ENCODE results near the gene HOXA11.

DNA sequence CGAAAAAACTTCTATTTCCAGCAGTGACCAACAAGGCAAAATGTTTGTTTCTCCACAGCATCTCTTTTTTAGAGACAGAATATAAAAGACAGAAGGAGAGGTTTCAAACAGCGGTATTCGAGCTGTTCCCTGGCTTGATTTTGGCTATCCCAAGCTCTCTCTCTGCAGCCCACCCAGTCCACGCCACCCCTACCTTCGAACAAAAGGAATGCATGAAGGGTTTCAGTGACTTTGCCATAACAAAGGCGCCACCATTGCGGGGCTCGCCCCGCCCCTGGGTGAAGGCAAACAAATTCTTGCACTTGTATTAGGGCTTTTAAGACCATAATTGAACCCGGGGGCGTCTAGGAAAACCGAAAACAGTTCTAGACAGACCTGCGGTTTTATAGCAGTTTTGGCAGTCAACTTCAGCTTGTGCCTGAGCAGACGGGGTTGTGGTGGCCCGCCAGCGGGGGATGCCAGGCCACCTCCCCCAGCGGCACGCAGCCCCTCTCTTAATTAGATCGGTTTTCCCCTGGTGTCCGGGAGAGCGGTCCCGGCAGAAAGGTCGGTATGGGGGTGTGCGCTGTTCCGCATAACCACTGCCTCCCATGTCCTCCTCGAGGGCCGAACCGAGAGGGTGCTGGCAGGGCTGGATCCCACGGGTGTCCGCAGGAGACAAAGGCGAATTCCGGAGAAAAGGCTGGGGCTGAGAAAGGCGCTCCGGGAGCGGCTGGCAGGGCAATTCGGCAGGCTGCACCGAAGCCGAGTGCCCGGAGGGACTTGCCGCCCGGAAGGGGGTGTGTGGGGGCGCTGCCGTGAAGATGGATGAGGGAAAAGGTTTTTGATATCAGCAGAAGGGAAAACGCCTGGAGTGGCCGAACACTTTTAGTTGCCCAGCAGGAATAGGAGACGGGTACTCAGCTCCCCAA lies 2.7 kb upstream of the HOXA11 start:
- TF ChIP-seq, protein P1, sequence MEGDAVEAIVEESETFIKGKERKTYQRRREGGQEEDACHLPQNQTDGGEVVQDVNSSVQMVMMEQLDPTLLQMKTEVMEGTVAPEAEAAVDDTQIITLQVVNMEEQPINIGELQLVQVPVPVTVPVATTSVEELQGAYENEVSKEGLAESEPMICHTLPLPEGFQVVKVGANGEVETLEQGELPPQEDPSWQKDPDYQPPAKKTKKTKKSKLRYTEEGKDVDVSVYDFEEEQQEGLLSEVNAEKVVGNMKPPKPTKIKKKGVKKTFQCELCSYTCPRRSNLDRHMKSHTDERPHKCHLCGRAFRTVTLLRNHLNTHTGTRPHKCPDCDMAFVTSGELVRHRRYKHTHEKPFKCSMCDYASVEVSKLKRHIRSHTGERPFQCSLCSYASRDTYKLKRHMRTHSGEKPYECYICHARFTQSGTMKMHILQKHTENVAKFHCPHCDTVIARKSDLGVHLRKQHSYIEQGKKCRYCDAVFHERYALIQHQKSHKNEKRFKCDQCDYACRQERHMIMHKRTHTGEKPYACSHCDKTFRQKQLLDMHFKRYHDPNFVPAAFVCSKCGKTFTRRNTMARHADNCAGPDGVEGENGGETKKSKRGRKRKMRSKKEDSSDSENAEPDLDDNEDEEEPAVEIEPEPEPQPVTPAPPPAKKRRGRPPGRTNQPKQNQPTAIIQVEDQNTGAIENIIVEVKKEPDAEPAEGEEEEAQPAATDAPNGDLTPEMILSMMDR (conservative IDR thresholded peaks at IDR 0.05): no peak
- no peak for TF ChIP-seq ZFX (IDR thresholded peaks at IDR 0.05)

Measured in C4-2B (cell line).